HCT116 (cell line): ENCODE results near the gene ZBTB16. TPM values are rescaled to one million over a fixed set of nuclear protein-coding genes. Genes with fewer than 3 reads are reported as not detected.

ENCODE experiments used
- ATAC-seq: fragments of 200-7000 bp; cut with Tn5 transposase; 2 replicates; pipeline ENCODE4 v1.9.1; 2020; ENCODE audit warnings: mild to moderate bottlenecking, moderate library complexity
- BruUV-seq: library from RNA; stranded (reverse); fragments of 400-500 nt; replicated peaks from 2 replicates; lab custom pipeline; 2021; lab: Mats Ljungman, UMichigan
- CTCF ChIA-PET: fragments of 300-600 bp; sonication (Branson Sonifier 250); formaldehyde crosslinking; loops from one replicate; lab custom pipeline; 2021; ENCODE audit warnings: antibody characterized with exemption; lab: Charles Lee
- POLR2A ChIA-PET: fragments of 300-600, 350-600 bp; sonication (Branson Sonifier 250); formaldehyde crosslinking; loops from one replicate; lab custom pipeline; 2021; ENCODE audit warnings: antibody characterized with exemption; lab: Charles Lee
- RAD21 ChIA-PET, 2 experiments: fragments of 300-600 bp; sonication (Branson Sonifier 250); formaldehyde crosslinking; loops; one replicate each; lab custom pipeline; 2023; ENCODE audit warnings: low total read pairs in 2 of 2; ENCODE audit not compliant: uncharacterized antibody in 2 of 2, unreplicated experiment in 2 of 2, low non-redundant PET in 1 of 2; lab: Charles Lee
- DNase-seq: peaks from one replicate; pipeline ENCODE4 v3.0.0-alpha.2; 2010; ENCODE audit warnings: low read depth, low spot score
- H2AFZ ChIP-seq: fragments of 200-600 bp; shearing (Covaris generic), sonication (generic); 2 replicates; pipeline ENCODE4 v1.6.1; 2017; ENCODE audit warnings: low read depth, mixed run types, mixed read lengths, antibody characterized with exemption, low read length; ENCODE audit not compliant: poor library complexity, severe bottlenecking
- H3K27ac ChIP-seq: 2 replicates; pipeline ENCODE4 v1.5.1; 2012; ENCODE audit warnings: low read depth, low read length
- H3K27me3 ChIP-seq: fragments of 200-600 bp; sonication (generic); 2 replicates; pipeline ENCODE4 v1.6.1; 2016; ENCODE audit warnings: mixed run types, low read length, mixed read lengths; ENCODE audit not compliant: insufficient read depth
- H3K36me3 ChIP-seq, 2 experiments: fragments of 200-500 bp in 1 of 2; fragments of 200-600 bp in 1 of 2; sonication (Bioruptor generic) in 1 of 2; sonication (generic) in 1 of 2; 2 replicates each; pipeline versions ENCODE4 v1.5.1 to v1.6.1; 2014 to 2016; ENCODE audit warnings: low read length in 2 of 2, inconsistent platforms in 1 of 2, mixed read lengths in 1 of 2, mixed run types in 1 of 2; ENCODE audit not compliant: insufficient read depth in 2 of 2, control insufficient read depth in 1 of 2
- H3K4me1 ChIP-seq, 2 experiments: fragments of 200-600 bp in 1 of 2; sonication (generic) in 1 of 2; 2 replicates each; pipeline versions ENCODE4 v1.5.1 to v1.6.1; 2012 to 2017; ENCODE audit warnings: low read length in 2 of 2, inconsistent platforms in 1 of 2, mild to moderate bottlenecking in 1 of 2, mixed read lengths in 1 of 2, mixed run types in 1 of 2, moderate library complexity in 1 of 2; ENCODE audit not compliant: insufficient read depth in 2 of 2, control insufficient read depth in 1 of 2
- H3K4me2 ChIP-seq: fragments of 200-600 bp; sonication (generic); 2 replicates; pipeline ENCODE4 v1.6.1; 2017; ENCODE audit warnings: mixed run types, low read length, mixed read lengths
- H3K4me3 ChIP-seq, 2 experiments: fragments of 200-600 bp in 1 of 2; sonication (generic) in 1 of 2; replicated peaks in 1 of 2; 2 replicates each; pipeline ENCODE4 v1.5.1; 2011 to 2016; ENCODE audit warnings: low read length in 2 of 2, control low read depth in 1 of 2, low read depth in 1 of 2, mild to moderate bottlenecking in 1 of 2, mixed read lengths in 1 of 2, mixed run types in 1 of 2
- H3K79me2 ChIP-seq: fragments of 200-600 bp; sonication (generic); 2 replicates; pipeline ENCODE4 v1.6.1; 2017; ENCODE audit warnings: mild to moderate bottlenecking, mixed run types, low read length, moderate library complexity, mixed read lengths; ENCODE audit not compliant: insufficient read depth
- H3K9ac ChIP-seq: fragments of 200-600 bp; sonication (generic); 2 replicates; pipeline ENCODE4 v1.6.1; 2016; ENCODE audit warnings: low read length, mixed read lengths
- H3K9me2 ChIP-seq: fragments of 200-600 bp; sonication (generic), shearing (Covaris generic); 2 replicates; pipeline ENCODE4 v1.6.1; 2017; ENCODE audit warnings: mixed run types, mild to moderate bottlenecking, moderate library complexity; ENCODE audit not compliant: insufficient read depth
- H3K9me3 ChIP-seq, 2 experiments: fragments of 200-500 bp in 1 of 2; fragments of 200-600 bp in 1 of 2; sonication (Bioruptor generic) in 1 of 2; sonication (generic) in 1 of 2; 2 replicates each; pipeline ENCODE4 v1.6.1; 2014 to 2017; ENCODE audit warnings: low read length in 2 of 2, mixed read lengths in 2 of 2, inconsistent platforms in 1 of 2, low read depth in 1 of 2, mild to moderate bottlenecking in 1 of 2, mixed run types in 1 of 2, moderate library complexity in 1 of 2; ENCODE audit not compliant: control insufficient read depth in 1 of 2, insufficient read depth in 1 of 2
- H4K20me1 ChIP-seq: fragments of 200-600 bp; sonication (generic), shearing (Covaris generic); 2 replicates; pipeline ENCODE4 v1.6.1; 2017; ENCODE audit warnings: mixed run types, mild to moderate bottlenecking, moderate library complexity; ENCODE audit not compliant: insufficient read depth
- CEBPB ChIP-seq: IDR thresholded peaks from 2 replicates; pipeline ENCODE4 v1.6.1; 2012; ENCODE audit warnings: low read depth
- CTCF ChIP-seq, 3 experiments: fragments of 200-600 bp in 1 of 3; sonication (generic) in 1 of 3; IDR thresholded peaks in 2 of 3; conservative IDR thresholded peaks in 1 of 3; 2 replicates each; pipeline ENCODE4 v1.5.1; 2012 to 2017; ENCODE audit warnings: low read depth in 2 of 3, low read length in 2 of 3, antibody characterized with exemption in 1 of 3, borderline replicate concordance in 1 of 3, control low read depth in 1 of 3, mild to moderate bottlenecking in 1 of 3, mixed read lengths in 1 of 3, mixed run types in 1 of 3, moderate library complexity in 1 of 3; ENCODE audit not compliant: insufficient read depth in 1 of 3
- ELF1 ChIP-seq: IDR thresholded peaks from 2 replicates; pipeline ENCODE4 v1.6.1; 2012; ENCODE audit warnings: low read depth, borderline replicate concordance
- EZH2 ChIP-seq: fragments of 200-600 bp; sonication (generic); IDR thresholded peaks from 2 replicates; pipeline ENCODE4 v1.6.1; 2017; ENCODE audit warnings: antibody characterized with exemption, mixed run types
- FOSL1 ChIP-seq: IDR thresholded peaks from 2 replicates; pipeline ENCODE4 v1.6.1; 2012; ENCODE audit warnings: low read depth
- JUND ChIP-seq: IDR thresholded peaks from 2 replicates; pipeline ENCODE4 v1.6.1; 2012
- MAX ChIP-seq: IDR thresholded peaks from 2 replicates; pipeline ENCODE4 v1.6.1; 2012
- POLR2AphosphoS5 ChIP-seq: IDR thresholded peaks from 2 replicates; pipeline ENCODE4 v1.6.1; 2011; ENCODE audit warnings: mild to moderate bottlenecking, low read depth, low read length, moderate library complexity
- RAD21 ChIP-seq: IDR thresholded peaks from 2 replicates; pipeline ENCODE4 v1.6.1; 2012; ENCODE audit warnings: low read depth, mild to moderate bottlenecking
- SP1 ChIP-seq: IDR thresholded peaks from 2 replicates; pipeline ENCODE4 v1.6.1; 2012; ENCODE audit warnings: low read depth
- SRF ChIP-seq: IDR thresholded peaks from 2 replicates; pipeline ENCODE4 v1.6.1; 2012; ENCODE audit warnings: low read depth
- TCF7L2 ChIP-seq: IDR thresholded peaks from 2 replicates; pipeline ENCODE4 v1.7.0; 2011; ENCODE audit warnings: borderline replicate concordance, inconsistent platforms; ENCODE audit not compliant: insufficient read depth, insufficient read length; ENCODE audit errors: extremely low read depth
- ZFX ChIP-seq: fragments of 450-650 bp; IDR thresholded peaks from 2 replicates; pipeline ENCODE4 v1.6.1; 2017
- ZNF274 ChIP-seq: fragments of 200-500 bp; sonication (Bioruptor generic); IDR thresholded peaks from 2 replicates; pipeline ENCODE4 v1.6.1; 2014; ENCODE audit warnings: mild to moderate bottlenecking, low read depth, low read length, inconsistent platforms
- intact Hi-C: fragments of 100-400 bp; cut with micrococcal nuclease; formaldehyde crosslinking; loops from 2 replicates; pipeline ENCODE4 v1.10.0; 2022
- total RNA-seq: library from RNA; stranded (reverse); gene quantifications from one replicate; pipeline ENCODE4 v1.2.1, GENCODE V29; 2021; ENCODE audit not compliant: unreplicated experiment
- TF ChIP-seq, protein P1 (sequence below): IDR thresholded peaks from 2 replicates; pipeline ENCODE4 v1.6.1; 2012

ZBTB16 gene
- total RNA-seq, 1 experiment from 2014 or later, result 0.30 TPM

DNA sequence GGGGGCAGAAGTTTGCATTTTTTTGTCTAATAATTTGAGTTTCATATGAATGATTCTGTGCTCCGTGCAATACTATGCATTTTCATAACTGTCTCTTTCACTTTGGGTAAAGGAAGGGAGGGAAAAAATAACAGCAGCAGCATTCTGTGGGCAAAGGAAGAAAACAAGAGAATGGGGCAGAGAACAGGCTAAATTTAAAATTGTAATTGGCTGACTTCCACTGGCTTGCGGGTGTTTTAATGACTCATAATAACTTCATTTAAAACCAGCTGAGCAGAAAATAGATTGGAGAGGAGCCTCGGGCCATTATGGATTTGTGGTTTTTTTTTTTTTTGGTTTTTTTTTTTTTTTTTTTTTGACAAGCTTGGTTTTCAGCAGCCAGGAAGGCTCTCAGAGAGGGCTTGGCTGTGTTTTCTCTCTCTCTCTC is 107.4 kb downstream of the ZBTB16 start:
- Histone ChIP-seq H3K9me3 (no peaks in the 10 kb centered on the region), H3K79me2 (no peaks in the 10 kb centered on the region), H4K20me1 (no peaks in the 10 kb centered on the region), H3K36me3 (no peaks in the 10 kb centered on the region), H3K27ac (no peak overlapping the region), H3K4me1 (peaks cover 8 to 14% of the 10 kb centered on the region in 2 experiments; a peak in 2 of 4 replicates), H3K4me3 (no peak overlapping the region), H2AFZ (no peak overlapping the region), H3K9ac (no peak overlapping the region), H3K4me2 (no peak overlapping the region), H3K9me2 (no peaks in the 10 kb centered on the region), H3K27me3 (peaks cover 77% of the 10 kb centered on the region)
- intact Hi-C loops, result loop anchor here (10.0 kb wide), 1 partner anchor 262 kb away; the partner anchor contains the start of gene HTR3B
- DNase-seq (no peak), ATAC-seq (no peak)
- ChIA-PET POLR2A (no interaction called here), CTCF (no interaction called here), RAD21 (interaction anchor here in 1 of 2 experiments (0.5 kb wide), 1 partner anchor 13 kb away, joined by 3 read pairs; no protein-coding TSS in a partner anchor)
- peak; percentile 35; the same call in 1 of the 2 replicates for TF ChIP-seq JUND
- TF ChIP-seq FOSL1, result peak; percentile 55; the same call in 1 of the 2 replicates
- TF ChIP-seq SP1, result 0 out of 2 replicates have a peak, but pooled peaks have one; percentile 17
- TF ChIP-seq ZNF274, result no peak
- TF ChIP-seq POLR2AphosphoS5, result peak; percentile 39; the same call in 1 of the 2 replicates
- BruUV-seq, result no TSS peak

- peaks cover 8 to 14% of the 10 kb centered on the region in 2 experiments; a peak in 2 of 4 replicates for H3K4me1 ChIP-seq
- H3K9me2 ChIP-seq, result no peaks in the 10 kb centered on the region
- peaks cover 77% of the 10 kb centered on the region for H3K27me3 ChIP-seq
- DNase-seq (no peak), ATAC-seq (no peak)
- ChIA-PET POLR2A (no interaction called here), CTCF (no interaction called here), RAD21 (no interaction called here)
- no peaks in the 10 kb centered on the region for H4K20me1 ChIP-seq
- TF ChIP-seq POLR2AphosphoS5 (no peak), EZH2 (no peak), CEBPB (no peak), ELF1 (no peak), ZNF274 (no peak), ZFX (no peak), SP1 (no peak), RAD21 (no peak), TCF7L2 (no peak), FOSL1 (no peak), MAX (no peak), CTCF (IDR thresholded peaks at IDR 0.05 in 2 of 3, conservative IDR thresholded peaks at IDR 0.05 in 1 of 3; ENCODE audit: borderline replicate concordance in 1 of 3, insufficient read depth in 1 of 3, low read depth in 2 of 3, low read length in 2 of 3) (no peak), SRF (no peak)
- TF ChIP-seq, protein P1, sequence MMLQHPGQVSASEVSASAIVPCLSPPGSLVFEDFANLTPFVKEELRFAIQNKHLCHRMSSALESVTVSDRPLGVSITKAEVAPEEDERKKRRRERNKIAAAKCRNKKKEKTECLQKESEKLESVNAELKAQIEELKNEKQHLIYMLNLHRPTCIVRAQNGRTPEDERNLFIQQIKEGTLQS, result no peak
- H3K36me3 ChIP-seq, result no peaks in the 10 kb centered on the region
- no peaks in the 10 kb centered on the region for H3K79me2 ChIP-seq
- no peak overlapping the region for H3K27ac ChIP-seq
- H3K4me3 ChIP-seq, result no peak overlapping the region
- no peak overlapping the region for H2AFZ ChIP-seq
- BruUV-seq, result no TSS peak
- no peaks in the 10 kb centered on the region for H3K9me3 ChIP-seq
- H3K4me2 ChIP-seq, result no peak overlapping the region
- intact Hi-C loops, result loop anchor here (10.0 kb wide), 1 partner anchor 263 kb away; the partner anchor contains the start of gene HTR3B
- H3K9ac ChIP-seq, result no peak overlapping the region
Measured at GRCh38 chr11:114167355-114167754, 107.8 kb downstream of the ZBTB16 start.
